ENCODE data around the gene DHRS9. TPM values are rescaled to one million over a fixed set of nuclear protein-coding genes. Genes with fewer than 3 reads are reported as not detected.

The DHRS9 gene
- total RNA-seq, 8 experiments from 2014 or later: 0.05 to 44.5 (median 0.33) TPM; not detected in 3

Other genes with a start within 250 kb of the DHRS9 start
- 10 to 100 TPM in 3 of 8 experiments, under 1 TPM in 4, not detected in 1; 0.57 to 17.5 (median 0.78) TPM for gene SPC25, start 179.1 kb upstream of the DHRS9 start, total RNA-seq
- under 1 TPM in 4 of 8 experiments, not detected in 4; 0.07 to 0.66 (median 0.18) TPM for gene G6PC2, start 168.3 kb upstream of the DHRS9 start, total RNA-seq
- gene ABCB11, start 38.2 kb upstream of the DHRS9 start, total RNA-seq: under 1 TPM in 5 of 8 experiments, not detected in 3; 0.04 to 0.47 (median 0.10) TPM

All from motor neuron (in vitro differentiated cells).